Neural progenitor cell (in vitro differentiated cells): Measurements from ENCODE around the gene SPAG7. TPM values are rescaled to one million over a fixed set of nuclear protein-coding genes. Genes with fewer than 3 reads are reported as not detected.

Experiments used
- DNase-seq: peaks from one replicate; pipeline ENCODE4 v3.0.0-alpha.2; 2016; ENCODE audit warnings: low spot score
- H2AFZ ChIP-seq: fragments of 200-600 bp; sonication (generic); replicated peaks from 2 replicates; pipeline ENCODE4 v1.6.1; 2016; ENCODE audit warnings: antibody characterized with exemption
- H3F3A ChIP-seq: fragments of 200-600 bp; sonication (generic); 2 replicates; pipeline ENCODE4 v1.6.1; 2016; ENCODE audit warnings: antibody characterized with exemption, low read depth
- H3K27ac ChIP-seq: fragments of 200-600 bp; sonication (generic); 2 replicates; pipeline ENCODE4 v1.5.1; 2016; ENCODE audit warnings: mild to moderate bottlenecking
- H3K27me3 ChIP-seq: fragments of 200-600 bp; sonication (generic); 2 replicates; pipeline ENCODE4 v1.6.1; 2016; ENCODE audit warnings: mild to moderate bottlenecking, moderate library complexity
- H3K36me3 ChIP-seq: fragments of 200-600 bp; sonication (generic); 2 replicates; pipeline ENCODE4 v1.5.1; 2016
- H3K4me1 ChIP-seq: fragments of 200-600 bp; sonication (generic); 2 replicates; pipeline ENCODE4 v1.6.1; 2016; ENCODE audit warnings: mixed run types
- H3K4me2 ChIP-seq: fragments of 200-600 bp; sonication (generic); 2 replicates; pipeline ENCODE4 v1.6.1; 2016
- H3K4me3 ChIP-seq: fragments of 200-600 bp; sonication (generic); 2 replicates; pipeline ENCODE4 v1.5.1; 2016
- H3K79me2 ChIP-seq: fragments of 200-600 bp; sonication (generic); 2 replicates; pipeline ENCODE4 v1.6.1; 2016; ENCODE audit warnings: low read depth
- H3K9ac ChIP-seq: fragments of 200-600 bp; sonication (generic); 2 replicates; pipeline ENCODE4 v1.6.1; 2016
- H3K9me3 ChIP-seq: fragments of 200-600 bp; sonication (generic); 2 replicates; pipeline ENCODE4 v1.5.1; 2016; ENCODE audit warnings: low read depth
- H4K20me1 ChIP-seq: fragments of 200-600 bp; sonication (generic); 2 replicates; pipeline ENCODE4 v1.6.1; 2016; ENCODE audit warnings: low read depth
- H3K27ac Mint-ChIP-seq: 3 replicates; pipeline ENCODE4 v1.8.0; 2021; ENCODE audit warnings: mixed read lengths
- H3K27me3 Mint-ChIP-seq: 2 replicates; pipeline ENCODE4 v1.8.0; 2022; ENCODE audit warnings: low read depth, mild to moderate bottlenecking, inconsistent platforms, moderate library complexity, mixed read lengths; ENCODE audit not compliant: insufficient read depth
- H3K36me3 Mint-ChIP-seq: 3 replicates; pipeline ENCODE4 v1.8.0; 2021; ENCODE audit warnings: mixed read lengths
- H3K4me1 Mint-ChIP-seq: 3 replicates; pipeline ENCODE4 v1.8.0; 2021; ENCODE audit warnings: mixed read lengths
- H3K4me3 Mint-ChIP-seq: 3 replicates; pipeline ENCODE4 v1.8.0; 2021; ENCODE audit warnings: mild to moderate bottlenecking, moderate library complexity, mixed read lengths
- H3K9me3 Mint-ChIP-seq: 3 replicates; pipeline ENCODE4 v1.8.0; 2020; ENCODE audit warnings: mixed read lengths
- EZH2 ChIP-seq: fragments of 200-600 bp; sonication (generic); IDR thresholded peaks from 2 replicates; pipeline ENCODE4 v1.6.1; 2017; ENCODE audit warnings: antibody characterized with exemption, mild to moderate bottlenecking, moderate library complexity
- EZH2phosphoT487 ChIP-seq: fragments of 200-600 bp; sonication (generic); IDR thresholded peaks from 2 replicates; pipeline ENCODE4 v1.6.1; 2017; ENCODE audit warnings: antibody characterized with exemption
- total RNA-seq: library from RNA; depleted of rRNA; stranded (reverse); fragments of >200 nt; gene quantifications from 2 replicates; pipeline ENCODE4 v1.2.3, GENCODE V29; 2015; ENCODE audit warnings: low replicate concordance
- TF ChIP-seq, protein P1 (sequence below): fragments of 200-600 bp; sonication (generic); IDR thresholded peaks from 2 replicates; pipeline ENCODE4 v1.5.1; 2017; ENCODE audit warnings: antibody characterized with exemption, mild to moderate bottlenecking

The SPAG7 gene
- total RNA-seq, 1 donor from 2014 or later: 79.7 TPM

DNA sequence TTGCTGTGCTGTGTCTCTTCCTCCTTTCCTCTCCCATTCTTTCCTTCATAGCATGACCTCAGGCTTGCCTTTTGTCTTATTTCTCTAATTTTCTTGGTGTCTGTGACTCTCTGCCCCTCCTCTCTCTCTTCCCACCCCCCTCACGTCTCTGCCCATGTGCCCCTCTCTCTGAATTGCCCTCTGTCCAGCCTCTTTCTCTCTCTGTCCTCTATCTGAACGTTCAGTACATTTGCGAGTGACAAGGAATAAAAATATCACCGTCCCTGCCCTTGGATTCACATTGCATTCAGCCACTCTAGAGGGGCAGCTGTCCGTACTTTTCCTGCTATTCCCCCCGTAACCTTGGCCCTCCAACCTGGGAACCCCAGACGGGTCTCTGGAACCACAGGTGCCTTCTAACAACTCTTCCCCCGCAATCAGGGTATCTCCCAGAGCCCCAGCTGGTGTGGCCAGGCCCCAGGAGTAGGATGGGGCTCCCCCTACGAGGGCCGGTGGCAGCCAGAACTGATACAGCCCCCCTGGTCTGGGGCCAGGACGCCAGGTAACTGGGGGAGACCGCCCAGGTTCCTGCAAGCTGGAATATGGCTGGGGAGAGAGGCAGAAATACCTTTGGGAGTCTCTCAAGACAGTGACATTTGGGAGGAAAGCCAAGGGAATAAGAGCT is 31.9 kb upstream of the SPAG7 start:
- Mint-ChIP-seq H3K27ac (no peak overlapping the region), H3K27me3 (peaks cover 9% of the 10 kb centered on the region), H3K9me3 (no peaks in the 10 kb centered on the region), H3K4me1 (peaks cover 10% of the 10 kb centered on the region), H3K36me3 (peaks cover 27% of the 10 kb centered on the region), H3K4me3 (peak overlapping the region; percentile 91)
- Histone ChIP-seq H3K79me2 (peaks cover 23% of the 10 kb centered on the region), H3F3A (no peaks in the 10 kb centered on the region), H2AFZ (no peak overlapping the region), H3K27me3 (peaks cover 26% of the 10 kb centered on the region), H4K20me1 (peaks cover 18% of the 10 kb centered on the region), H3K9me3 (no peaks in the 10 kb centered on the region), H3K27ac (no peak overlapping the region), H3K4me3 (peak overlapping the region; percentile 92), H3K4me1 (peaks cover 16% of the 10 kb centered on the region), H3K9ac (no peak overlapping the region), H3K36me3 (peaks cover 4% of the 10 kb centered on the region), H3K4me2 (peak overlapping the region; percentile 93)
- no peak for TF ChIP-seq EZH2phosphoT487
- TF ChIP-seq, protein P1, sequence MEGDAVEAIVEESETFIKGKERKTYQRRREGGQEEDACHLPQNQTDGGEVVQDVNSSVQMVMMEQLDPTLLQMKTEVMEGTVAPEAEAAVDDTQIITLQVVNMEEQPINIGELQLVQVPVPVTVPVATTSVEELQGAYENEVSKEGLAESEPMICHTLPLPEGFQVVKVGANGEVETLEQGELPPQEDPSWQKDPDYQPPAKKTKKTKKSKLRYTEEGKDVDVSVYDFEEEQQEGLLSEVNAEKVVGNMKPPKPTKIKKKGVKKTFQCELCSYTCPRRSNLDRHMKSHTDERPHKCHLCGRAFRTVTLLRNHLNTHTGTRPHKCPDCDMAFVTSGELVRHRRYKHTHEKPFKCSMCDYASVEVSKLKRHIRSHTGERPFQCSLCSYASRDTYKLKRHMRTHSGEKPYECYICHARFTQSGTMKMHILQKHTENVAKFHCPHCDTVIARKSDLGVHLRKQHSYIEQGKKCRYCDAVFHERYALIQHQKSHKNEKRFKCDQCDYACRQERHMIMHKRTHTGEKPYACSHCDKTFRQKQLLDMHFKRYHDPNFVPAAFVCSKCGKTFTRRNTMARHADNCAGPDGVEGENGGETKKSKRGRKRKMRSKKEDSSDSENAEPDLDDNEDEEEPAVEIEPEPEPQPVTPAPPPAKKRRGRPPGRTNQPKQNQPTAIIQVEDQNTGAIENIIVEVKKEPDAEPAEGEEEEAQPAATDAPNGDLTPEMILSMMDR: no peak
- DNase-seq: no peak

DNA sequence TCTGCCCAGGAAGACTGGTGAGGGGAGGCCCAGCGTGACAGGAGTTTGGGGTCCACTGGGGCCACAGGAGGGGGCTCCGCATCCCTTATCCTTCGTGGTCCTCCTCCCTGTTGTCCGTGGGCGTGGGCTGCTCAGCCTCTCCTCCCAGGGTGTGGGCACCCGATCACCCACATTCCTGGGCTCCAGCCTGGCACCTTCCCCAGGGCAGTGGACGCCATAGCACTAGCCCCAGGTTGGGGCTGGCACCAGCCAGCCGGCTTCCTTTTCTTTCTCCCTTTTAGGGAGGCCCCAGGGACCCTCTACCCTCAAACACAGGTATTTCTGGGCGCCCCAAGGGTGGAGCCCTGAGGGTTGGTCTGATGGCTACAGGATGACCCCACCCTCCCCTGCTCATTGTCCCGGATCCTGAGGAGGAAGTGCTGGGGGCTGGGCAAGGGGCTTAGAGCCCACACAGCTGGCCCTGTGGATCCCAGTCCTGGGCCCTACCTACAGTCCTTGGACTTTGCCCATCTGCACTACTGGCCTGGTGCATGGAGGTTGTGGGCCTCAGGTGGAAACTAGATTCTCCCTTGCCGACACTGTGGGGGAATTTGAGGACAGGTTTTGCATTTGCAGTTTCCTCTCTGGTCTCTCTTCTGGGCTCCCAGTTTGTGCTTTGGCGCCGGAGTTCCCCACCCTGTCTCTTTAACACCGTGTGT is 31.3 kb upstream of the SPAG7 start:
- Histone ChIP-seq H3K27me3 (peaks cover 32% of the 10 kb centered on the region), H3K9me3 (no peaks in the 10 kb centered on the region), H3K9ac (peak overlapping the region; percentile 20), H3K36me3 (peaks cover 2% of the 10 kb centered on the region), H2AFZ (peak overlapping the region; percentile 84), H3K27ac (no peak overlapping the region), H3F3A (no peaks in the 10 kb centered on the region), H3K4me3 (peak overlapping the region; percentile 92), H3K4me2 (peak overlapping the region; percentile 93), H3K79me2 (peaks cover 23% of the 10 kb centered on the region), H3K4me1 (peaks cover 16% of the 10 kb centered on the region), H4K20me1 (peaks cover 18% of the 10 kb centered on the region)
- peaks cover 10% of the 10 kb centered on the region for H3K4me1 Mint-ChIP-seq
- H3K36me3 Mint-ChIP-seq: peaks cover 21% of the 10 kb centered on the region
- peak; percentile 43 for DNase-seq
- no peak overlapping the region for H3K27ac Mint-ChIP-seq
- H3K27me3 Mint-ChIP-seq: peaks cover 9% of the 10 kb centered on the region
- H3K4me3 Mint-ChIP-seq: peak overlapping the region; percentile 91
- no peaks in the 10 kb centered on the region for H3K9me3 Mint-ChIP-seq
- TF ChIP-seq, protein P1: no peak
- TF ChIP-seq EZH2phosphoT487 (no peak), EZH2 (no peak)

DNA sequence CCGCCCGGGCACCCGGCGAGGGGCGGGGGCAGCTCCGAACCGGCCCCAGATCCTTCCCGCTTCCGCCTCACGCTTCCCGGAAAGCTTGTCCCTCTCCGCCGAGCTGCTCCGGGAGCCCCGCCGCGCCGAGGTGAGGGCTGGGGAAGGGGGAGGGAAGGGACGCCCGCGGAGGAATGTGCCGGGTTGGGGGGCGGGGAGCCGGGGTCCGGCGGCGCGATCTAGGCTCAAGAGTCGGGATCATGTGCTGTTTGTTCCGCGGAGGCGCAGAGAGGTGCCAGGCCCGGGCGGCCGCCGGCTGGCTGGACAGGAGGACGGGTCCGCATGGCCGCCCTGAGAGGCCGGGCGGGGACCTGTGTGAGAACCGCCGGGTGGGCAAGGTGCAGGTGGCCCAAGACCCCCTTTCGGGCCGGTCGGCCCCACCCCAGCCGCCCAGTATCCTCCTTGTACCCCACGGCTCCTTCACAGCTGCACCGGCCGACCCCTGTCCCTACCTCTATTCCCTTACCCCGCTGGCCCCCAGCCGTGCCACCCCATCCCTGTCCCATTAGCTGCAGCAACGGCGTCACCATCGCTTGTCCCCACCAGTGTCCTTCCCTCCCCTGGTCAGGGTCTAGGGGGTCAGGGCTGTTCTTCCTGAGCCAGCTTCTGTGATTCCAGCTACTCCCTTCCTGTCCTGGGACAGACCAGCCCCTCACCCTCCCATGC is 30.6 kb upstream of the SPAG7 start:
- Histone ChIP-seq H2AFZ (peak overlapping the region; percentile 84), H3K4me3 (peak overlapping the region; percentile 92), H3K27me3 (peaks cover 32% of the 10 kb centered on the region), H3K79me2 (peaks cover 23% of the 10 kb centered on the region), H4K20me1 (peaks cover 18% of the 10 kb centered on the region), H3K27ac (no peak overlapping the region), H3F3A (no peaks in the 10 kb centered on the region), H3K4me1 (peaks cover 16% of the 10 kb centered on the region), H3K9me3 (no peaks in the 10 kb centered on the region), H3K36me3 (no peaks in the 10 kb centered on the region), H3K4me2 (peak overlapping the region; percentile 93), H3K9ac (peak overlapping the region; percentile 20)
- DNase-seq: peak; percentile 90
- Mint-ChIP-seq H3K4me1 (peaks cover 10% of the 10 kb centered on the region), H3K36me3 (peaks cover 16% of the 10 kb centered on the region), H3K4me3 (peak overlapping the region; percentile 91), H3K27me3 (peaks cover 9% of the 10 kb centered on the region), H3K9me3 (no peaks in the 10 kb centered on the region), H3K27ac (no peak overlapping the region)
- TF ChIP-seq EZH2 (no peak), EZH2phosphoT487 (no peak)
- TF ChIP-seq, protein P1: no peak
